Naive thymus-derived CD8-positive, alpha-beta T cell (primary cell): ENCODE data around the gene ABCG1. TPM values are rescaled to one million over a fixed set of nuclear protein-coding genes. Genes with fewer than 3 reads are reported as not detected.

ENCODE experiments used
- ATAC-seq, 2 donors: fragments of 150-1000 bp; cut with Tn5 transposase in 1 of 2; sonication (Bioruptor Pico), chemical (Tn5 transposase) in 1 of 2; 1 replicate in 1 of 2; 2 replicates in 1 of 2; pipeline ENCODE4 v1.10.0; 2021; ENCODE audit warnings: mild to moderate bottlenecking in 2 of 2, moderate library complexity in 2 of 2
- POLR2A ChIA-PET: fragments of 350-600 bp; sonication (Branson Sonifier 250); formaldehyde crosslinking; loops from one replicate; lab custom pipeline; 2021; ENCODE audit warnings: antibody characterized with exemption; lab: Charles Lee
- DNase-seq, 10 donors: peaks; one replicate each; pipeline versions ENCODE4 v3.0.0 to v3.0.0-alpha.2; 2020 to 2022
- H3K27ac Mint-ChIP-seq, 10 donors: one replicate each; pipeline ENCODE4 v1.8.0; 2020 to 2022; ENCODE audit warnings: mild to moderate bottlenecking in 10 of 10, mixed read lengths in 10 of 10, moderate library complexity in 4 of 10, inconsistent platforms in 1 of 10
- H3K27me3 Mint-ChIP-seq, 5 donors: one replicate each; pipeline ENCODE4 v1.8.0; 2021 to 2022; ENCODE audit warnings: mixed read lengths in 5 of 5
- H3K36me3 Mint-ChIP-seq, 3 donors: one replicate each; pipeline ENCODE4 v1.8.0; 2020 to 2022; ENCODE audit warnings: mixed read lengths in 3 of 3, mild to moderate bottlenecking in 2 of 3, inconsistent platforms in 1 of 3
- H3K4me1 Mint-ChIP-seq, 4 donors: one replicate each; pipeline ENCODE4 v1.8.0; 2021 to 2022; ENCODE audit warnings: mixed read lengths in 4 of 4
- H3K4me3 Mint-ChIP-seq, 10 donors: one replicate each; pipeline ENCODE4 v1.8.0; 2020 to 2022; ENCODE audit warnings: mild to moderate bottlenecking in 10 of 10, mixed read lengths in 10 of 10, moderate library complexity in 6 of 10, inconsistent platforms in 1 of 10
- H3K9me3 Mint-ChIP-seq, 9 donors: one replicate each; pipeline ENCODE4 v1.8.0; 2020 to 2022; ENCODE audit warnings: mixed read lengths in 9 of 9, mild to moderate bottlenecking in 3 of 9, inconsistent platforms in 1 of 9, moderate library complexity in 1 of 9
- polyA plus RNA-seq, 3 donors: library from polyadenylated mRNA; unstranded; fragments of 300-500 nt; fragmentation: Illumina TruSeq; gene quantifications; one replicate each; pipeline ENCODE4 v1.2.3, GENCODE V29; 2021
- total RNA-seq, 8 experiments: library from RNA in 2 of 8; stranded (reverse) in 2 of 8; gene quantifications; one replicate each; pipeline ENCODE4 v1.2.3 and lab custom pipeline; 2021 to 2026

ABCG1 gene
- total and polyA plus RNA-seq, 5 experiments from 2014 or later, result 0.93 to 17.5 (median 11.2) TPM

DNA sequence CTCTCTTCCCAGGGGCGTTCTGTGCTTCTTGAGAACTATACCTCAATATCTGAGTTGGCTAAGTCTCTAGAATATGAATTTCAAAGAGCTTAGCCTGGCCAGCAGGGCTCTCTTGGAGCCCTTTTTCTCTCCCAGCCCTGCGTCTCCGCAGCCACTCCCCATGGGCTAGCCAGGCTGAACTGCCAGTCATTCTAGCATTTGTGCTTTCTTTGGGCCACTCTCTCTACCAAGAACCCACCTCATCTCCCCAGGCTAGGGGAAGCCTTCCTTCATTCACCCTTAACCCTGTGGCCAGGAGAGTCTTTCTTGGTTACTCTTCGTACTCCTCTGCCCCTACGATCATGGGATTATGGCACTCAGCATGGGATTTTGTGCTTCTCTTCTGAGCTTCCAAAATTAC, 18.2 kb downstream of the ABCG1 start:
- DNase-seq, result no peak
- Mint-ChIP-seq H3K27me3 (no peaks in the 10 kb centered on the region), H3K9me3 (no peaks in the 10 kb centered on the region), H3K4me1 (peaks cover 34 to 84% (median 77%) of the 10 kb centered on the region in 4 donors), H3K36me3 (no peaks in the 10 kb centered on the region), H3K4me3 (peak overlapping the region; percentile 40 to 85 (median 76)), H3K27ac (peak overlapping the region; percentile 75 to 98 (median 97))
- POLR2A ChIA-PET, result interaction anchor here (0.7 to 9.8 kb wide), 5 partner anchors 15 to 47 kb away, joined by 3 to 94 read pairs (median 3); no protein-coding TSS in a partner anchor
- ATAC-seq, result no peak

DNA sequence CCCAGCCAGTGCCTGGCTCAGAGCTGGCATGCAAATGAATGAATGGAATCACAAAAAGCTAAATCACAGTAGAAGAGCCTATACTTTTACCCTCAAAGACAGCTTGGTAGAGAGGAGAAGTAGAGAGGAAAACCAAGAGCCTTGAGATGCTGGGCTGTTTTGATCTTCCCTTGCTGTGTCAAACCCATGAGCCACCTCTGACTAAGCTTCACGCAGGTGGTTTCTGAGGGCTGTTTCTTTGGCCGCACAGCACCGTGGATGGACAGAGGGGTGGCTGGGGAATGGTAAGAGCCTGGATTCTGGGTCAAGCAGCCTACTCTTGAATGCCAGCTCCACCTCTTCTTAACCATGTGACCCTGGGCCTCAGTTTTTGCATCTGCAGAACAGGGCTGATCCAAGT, 18.6 kb downstream of the ABCG1 start:
- Mint-ChIP-seq H3K9me3 (no peaks in the 10 kb centered on the region), H3K27ac (peak overlapping the region; percentile 4 to 98 (median 97)), H3K27me3 (no peaks in the 10 kb centered on the region), H3K4me1 (peaks cover 34 to 84% (median 77%) of the 10 kb centered on the region in 4 donors), H3K36me3 (no peaks in the 10 kb centered on the region), H3K4me3 (peak overlapping the region; percentile 40 to 85 (median 76))
- DNase-seq (peak in 2 of 10 donors; percentile 35 to 36), ATAC-seq (no peak)
- POLR2A ChIA-PET, result interaction anchor here (1.2 to 9.8 kb wide), 4 partner anchors 9 to 48 kb away, joined by 3 to 94 read pairs (median 6); no protein-coding TSS in a partner anchor

DNA sequence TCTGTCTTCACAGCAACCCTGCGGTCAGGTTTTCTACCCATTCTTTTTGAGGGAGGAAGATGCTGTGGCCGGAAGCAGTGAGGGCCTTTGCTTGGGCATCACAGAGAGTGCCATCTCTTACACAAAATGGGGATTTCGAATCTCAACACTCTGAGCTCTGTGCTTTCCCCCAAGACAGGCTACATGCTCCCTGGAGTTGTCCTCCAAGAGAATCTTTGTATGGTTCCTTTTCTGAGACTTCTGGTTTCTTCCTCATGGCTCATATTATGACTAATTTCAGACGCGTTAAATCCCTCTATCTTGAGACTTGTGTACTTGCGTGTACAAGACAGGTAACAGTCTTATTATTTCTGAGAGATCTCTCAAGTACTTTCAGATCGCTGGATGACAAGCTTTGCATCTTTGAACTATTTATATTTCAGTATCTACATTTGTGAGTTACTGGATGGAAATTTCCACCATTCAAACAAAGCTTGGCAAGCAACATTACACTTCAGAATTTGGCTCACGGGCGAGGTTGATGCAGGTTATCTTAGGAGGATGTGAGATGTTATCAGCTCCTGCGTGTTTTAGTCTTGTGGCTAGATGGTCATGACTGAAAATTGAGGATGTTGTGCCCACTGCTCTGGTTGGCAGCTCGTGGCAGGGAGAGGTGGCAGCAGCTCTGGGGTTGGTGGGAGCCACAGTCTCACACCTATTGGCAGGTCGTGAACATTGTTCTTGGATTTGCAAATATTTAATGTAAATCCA, 19.4 kb downstream of the ABCG1 start:
- H3K9me3 Mint-ChIP-seq, result no peaks in the 10 kb centered on the region
- H3K27me3 Mint-ChIP-seq, result no peaks in the 10 kb centered on the region
- peak overlapping the region; percentile 65 to 98 (median 95) for H3K27ac Mint-ChIP-seq
- H3K4me1 Mint-ChIP-seq, result peaks cover 34 to 82% (median 73%) of the 10 kb centered on the region in 4 donors
- H3K36me3 Mint-ChIP-seq, result no peaks in the 10 kb centered on the region
- ATAC-seq, result peak; percentile 33 to 55
- H3K4me3 Mint-ChIP-seq, result peak overlapping the region; percentile 19 to 84 (median 68)
- POLR2A ChIA-PET, result interaction anchor here (0.7 to 9.8 kb wide), 5 partner anchors 10 to 230 kb away, joined by 3 to 94 read pairs (median 8); partner anchors contain the start of gene ABCG1
- peak in 8 of 10 donors; percentile 50 to 79 (median 70) for DNase-seq

DNA sequence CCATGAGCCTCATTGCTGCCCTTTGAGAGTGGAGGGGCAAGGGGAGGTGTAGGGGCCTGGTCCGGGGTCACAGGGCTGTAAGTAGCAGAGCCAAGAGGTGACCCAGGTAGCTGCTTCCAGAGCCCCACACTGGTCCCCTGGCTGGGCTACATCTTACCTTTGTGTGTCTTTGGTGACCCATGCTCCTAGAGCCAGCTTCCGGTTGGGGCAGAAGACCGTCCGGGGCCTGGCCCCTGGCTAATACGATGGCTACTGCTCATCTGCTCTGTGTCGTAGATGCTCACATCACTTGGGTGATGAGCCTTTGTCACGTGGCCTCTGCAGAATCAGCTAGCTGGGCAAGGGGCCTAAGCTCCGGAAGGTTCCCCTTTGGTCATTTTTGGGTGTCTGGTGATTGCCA, 20.6 kb downstream of the ABCG1 start:
- ATAC-seq (no peak), DNase-seq (no peak)
- Mint-ChIP-seq H3K27me3 (no peaks in the 10 kb centered on the region), H3K9me3 (no peaks in the 10 kb centered on the region), H3K4me1 (peaks cover 30 to 78% (median 64%) of the 10 kb centered on the region in 4 donors), H3K4me3 (no peak overlapping the region), H3K27ac (peak overlapping the region in 3 of 10 donors; percentile 33 to 76 (median 43)), H3K36me3 (no peaks in the 10 kb centered on the region)
- POLR2A ChIA-PET, result interaction anchor here (0.6 to 9.8 kb wide), 4 partner anchors 11 to 58 kb away, joined by 3 to 94 read pairs (median 11); partner anchors contain the start of gene ABCG1

DNA sequence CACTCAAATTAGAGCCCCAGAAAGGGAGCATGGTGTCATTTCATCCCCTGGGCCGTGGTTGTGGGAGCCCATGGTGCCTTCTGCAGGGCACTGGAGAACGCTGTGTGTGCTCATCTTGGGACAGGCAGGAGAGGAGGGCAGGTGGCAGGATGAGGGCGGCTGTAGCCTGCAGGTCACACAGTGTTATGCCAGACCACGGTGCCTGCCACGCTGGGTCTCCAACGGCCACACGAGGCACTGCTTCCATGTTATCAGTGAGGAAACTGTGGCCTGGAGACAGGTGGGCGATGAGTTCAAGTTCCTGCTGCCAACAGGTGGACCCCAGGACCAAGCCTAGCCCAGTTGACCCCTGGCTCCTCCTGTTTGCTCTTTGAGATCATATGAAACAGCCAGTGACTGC, 21.0 kb downstream of the ABCG1 start:
- DNase-seq, result no peak
- POLR2A ChIA-PET, result interaction anchor here (2.2 to 9.8 kb wide), 2 partner anchors 12 to 50 kb away, joined by 8 to 94 read pairs; no protein-coding TSS in a partner anchor
- H3K4me1 Mint-ChIP-seq, result peaks cover 30 to 76% (median 61%) of the 10 kb centered on the region in 4 donors
- peak overlapping the region in 3 of 10 donors; percentile 33 to 76 (median 43) for H3K27ac Mint-ChIP-seq
- no peak for ATAC-seq
- H3K4me3 Mint-ChIP-seq, result peak overlapping the region in 1 of 10 donors; percentile 20
- no peaks in the 10 kb centered on the region for H3K27me3 Mint-ChIP-seq
- H3K9me3 Mint-ChIP-seq, result no peaks in the 10 kb centered on the region
- H3K36me3 Mint-ChIP-seq, result no peaks in the 10 kb centered on the region

DNA sequence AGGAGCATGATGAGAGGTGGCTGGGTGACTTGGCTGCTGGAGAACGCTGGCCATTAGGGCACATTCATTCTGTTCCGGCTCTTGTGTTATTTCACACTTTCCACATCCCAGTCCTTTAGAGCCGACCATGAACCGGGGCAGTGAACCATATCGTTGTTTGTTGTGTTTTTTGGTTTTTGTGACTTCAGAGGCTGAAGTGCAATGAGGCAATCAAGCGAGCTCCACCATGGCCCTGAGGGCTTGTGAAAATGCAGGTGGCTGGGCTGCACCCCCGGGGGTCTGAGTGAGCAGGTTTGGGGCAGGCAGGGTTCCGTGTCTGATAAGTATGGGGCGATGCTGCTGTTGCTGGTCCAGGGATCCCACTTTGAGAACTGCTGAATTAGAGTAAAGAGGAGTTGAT, 23.7 kb downstream of the ABCG1 start:
- H3K27me3 Mint-ChIP-seq, result no peaks in the 10 kb centered on the region
- DNase-seq, result no peak
- H3K4me3 Mint-ChIP-seq, result no peak overlapping the region
- H3K4me1 Mint-ChIP-seq, result peaks cover 25 to 65% (median 53%) of the 10 kb centered on the region in 4 donors
- peaks cover 0 to 10% (median under 1%) of the 10 kb centered on the region in 3 donors for H3K36me3 Mint-ChIP-seq
- no peak for ATAC-seq
- POLR2A ChIA-PET, result no interaction called here
- H3K27ac Mint-ChIP-seq, result peak overlapping the region in 2 of 10 donors; percentile 31 to 64
- H3K9me3 Mint-ChIP-seq, result no peaks in the 10 kb centered on the region

DNA sequence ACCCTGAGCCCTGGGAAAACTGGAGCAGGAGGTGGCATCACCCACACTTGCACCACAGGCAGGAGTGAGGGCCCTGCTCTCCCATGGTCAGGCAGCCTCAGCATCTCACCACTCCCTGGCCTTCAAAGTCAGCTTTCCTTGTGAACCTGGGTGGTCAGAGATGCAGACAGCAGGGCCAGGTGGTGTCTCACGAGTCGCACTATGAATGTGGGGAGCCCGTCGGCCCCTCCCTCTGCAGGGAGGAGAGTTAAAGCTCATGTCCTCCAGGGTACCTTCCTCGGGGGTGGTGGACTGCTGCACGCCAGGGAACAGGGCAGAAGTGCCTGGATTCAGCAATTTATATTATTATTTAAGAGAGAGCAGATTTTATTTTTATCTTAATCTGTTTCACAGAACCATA, 24.1 kb downstream of the ABCG1 start:
- POLR2A ChIA-PET, result no interaction called here
- DNase-seq (no peak), ATAC-seq (no peak)
- Mint-ChIP-seq H3K4me1 (peaks cover 28 to 65% (median 53%) of the 10 kb centered on the region in 4 donors), H3K36me3 (peaks cover 0 to 14% (median 5%) of the 10 kb centered on the region in 3 donors), H3K27me3 (no peaks in the 10 kb centered on the region), H3K9me3 (no peaks in the 10 kb centered on the region), H3K4me3 (no peak overlapping the region), H3K27ac (peak overlapping the region in 1 of 10 donors; percentile 31)

DNA sequence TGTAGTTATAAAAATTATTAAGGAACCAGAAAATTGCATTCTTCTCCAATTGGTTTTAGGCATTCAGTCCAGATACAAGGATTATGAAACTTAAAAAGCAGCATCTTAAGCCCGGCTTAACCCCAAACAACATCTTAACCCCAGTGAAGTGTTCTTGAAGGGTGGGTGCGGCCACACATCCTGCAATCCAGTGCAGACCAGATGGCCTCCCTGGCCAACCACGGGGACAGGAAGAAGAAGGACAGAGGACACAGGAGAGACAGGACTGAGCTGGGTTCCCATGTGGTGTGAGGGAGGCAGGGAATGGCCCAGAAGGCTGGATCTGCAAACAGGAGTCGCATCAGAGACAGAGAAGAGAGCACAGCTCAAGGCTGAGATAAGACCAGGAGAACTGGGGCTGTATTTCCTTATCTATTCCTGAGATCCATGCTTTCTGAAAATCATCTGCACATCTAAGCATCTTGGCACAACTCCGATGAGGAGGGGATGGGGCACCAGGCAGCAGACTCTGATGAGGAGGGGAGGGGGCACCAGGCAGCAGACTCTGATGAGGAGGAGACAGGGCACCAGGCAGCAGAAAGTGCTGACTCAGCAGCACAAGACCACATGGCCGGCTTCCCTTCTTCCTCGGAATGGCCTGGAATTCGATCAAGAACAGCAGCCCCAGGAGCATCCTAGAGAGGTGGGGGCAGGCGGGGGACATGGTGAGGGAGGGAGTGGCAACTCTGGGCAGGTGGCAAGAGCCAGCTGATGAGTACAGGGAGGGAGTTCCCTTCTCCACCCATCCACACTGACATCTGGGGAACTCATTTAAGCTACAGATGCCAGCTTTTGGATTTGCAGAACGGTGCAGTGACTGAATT, 26.6 kb downstream of the ABCG1 start:
- H3K27me3 Mint-ChIP-seq, result no peaks in the 10 kb centered on the region
- ATAC-seq (no peak), DNase-seq (no peak)
- no peaks in the 10 kb centered on the region for H3K9me3 Mint-ChIP-seq
- peaks cover 25 to 62% (median 55%) of the 10 kb centered on the region in 4 donors for H3K4me1 Mint-ChIP-seq
- POLR2A ChIA-PET, result no interaction called here
- no peak overlapping the region for H3K4me3 Mint-ChIP-seq
- H3K27ac Mint-ChIP-seq, result peak overlapping the region in 5 of 10 donors; percentile 43 to 86 (median 52)
- peaks cover 0 to 18% (median 9%) of the 10 kb centered on the region in 3 donors for H3K36me3 Mint-ChIP-seq

DNA sequence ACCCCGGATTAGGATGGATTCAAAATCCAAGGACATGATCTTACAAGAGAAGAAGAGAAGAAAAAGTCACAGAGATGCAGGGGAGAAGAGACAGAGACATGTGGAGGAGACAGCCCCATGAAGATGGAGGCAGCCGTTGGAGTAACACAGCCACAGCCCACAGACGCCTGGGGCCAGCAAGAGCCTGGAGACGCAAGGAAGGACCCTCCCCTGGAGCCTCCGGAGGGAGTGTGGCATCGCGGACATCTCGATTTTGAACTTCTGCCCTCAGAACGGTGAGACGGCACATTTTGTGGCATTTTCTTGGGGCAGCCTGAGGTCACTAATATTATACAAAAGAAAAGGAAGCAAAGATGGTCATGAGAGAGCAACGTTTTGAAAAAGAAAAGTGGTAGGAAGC, 28.8 kb downstream of the ABCG1 start:
- peaks cover 27 to 67% (median 59%) of the 10 kb centered on the region in 4 donors for H3K4me1 Mint-ChIP-seq
- no peaks in the 10 kb centered on the region for H3K27me3 Mint-ChIP-seq
- H3K27ac Mint-ChIP-seq, result peak overlapping the region in 4 of 10 donors; percentile 1 to 85 (median 27)
- H3K4me3 Mint-ChIP-seq, result no peak overlapping the region
- H3K36me3 Mint-ChIP-seq, result peaks cover 0 to 20% (median 9%) of the 10 kb centered on the region in 3 donors
- DNase-seq, result no peak
- POLR2A ChIA-PET, result no interaction called here
- no peak for ATAC-seq
- H3K9me3 Mint-ChIP-seq, result no peaks in the 10 kb centered on the region

DNA sequence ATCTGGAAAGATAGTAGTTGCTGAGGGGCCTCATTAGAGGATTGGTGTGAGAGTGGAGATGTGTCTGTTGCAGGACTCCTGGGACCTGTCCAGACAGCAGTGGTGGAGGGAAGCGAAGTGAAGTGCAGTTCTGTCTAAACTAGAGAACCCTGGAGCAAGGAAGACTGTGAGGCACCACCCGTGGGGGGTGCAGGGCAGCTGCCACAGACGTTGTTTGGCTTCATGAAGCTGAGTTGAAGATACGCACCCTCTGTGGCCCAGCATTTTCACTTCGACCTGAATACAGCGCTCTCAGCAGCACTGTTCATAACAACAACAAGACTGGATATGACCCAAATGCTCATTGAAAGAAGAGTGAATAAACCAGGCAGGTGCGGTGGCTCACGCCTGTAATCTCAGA, 29.3 kb downstream of the ABCG1 start:
- H3K9me3 Mint-ChIP-seq, result no peaks in the 10 kb centered on the region
- peaks cover 0 to 20% (median 9%) of the 10 kb centered on the region in 3 donors for H3K36me3 Mint-ChIP-seq
- peaks cover 30 to 69% (median 60%) of the 10 kb centered on the region in 4 donors for H3K4me1 Mint-ChIP-seq
- H3K4me3 Mint-ChIP-seq, result peak overlapping the region in 1 of 10 donors; percentile 29
- DNase-seq (no peak), ATAC-seq (no peak)
- peak overlapping the region in 2 of 10 donors; percentile 36 to 85 for H3K27ac Mint-ChIP-seq
- POLR2A ChIA-PET, result interaction anchor here (2.6 kb wide), 1 partner anchor 15 kb away, joined by 9 read pairs; no protein-coding TSS in a partner anchor
- H3K27me3 Mint-ChIP-seq, result no peaks in the 10 kb centered on the region

DNA sequence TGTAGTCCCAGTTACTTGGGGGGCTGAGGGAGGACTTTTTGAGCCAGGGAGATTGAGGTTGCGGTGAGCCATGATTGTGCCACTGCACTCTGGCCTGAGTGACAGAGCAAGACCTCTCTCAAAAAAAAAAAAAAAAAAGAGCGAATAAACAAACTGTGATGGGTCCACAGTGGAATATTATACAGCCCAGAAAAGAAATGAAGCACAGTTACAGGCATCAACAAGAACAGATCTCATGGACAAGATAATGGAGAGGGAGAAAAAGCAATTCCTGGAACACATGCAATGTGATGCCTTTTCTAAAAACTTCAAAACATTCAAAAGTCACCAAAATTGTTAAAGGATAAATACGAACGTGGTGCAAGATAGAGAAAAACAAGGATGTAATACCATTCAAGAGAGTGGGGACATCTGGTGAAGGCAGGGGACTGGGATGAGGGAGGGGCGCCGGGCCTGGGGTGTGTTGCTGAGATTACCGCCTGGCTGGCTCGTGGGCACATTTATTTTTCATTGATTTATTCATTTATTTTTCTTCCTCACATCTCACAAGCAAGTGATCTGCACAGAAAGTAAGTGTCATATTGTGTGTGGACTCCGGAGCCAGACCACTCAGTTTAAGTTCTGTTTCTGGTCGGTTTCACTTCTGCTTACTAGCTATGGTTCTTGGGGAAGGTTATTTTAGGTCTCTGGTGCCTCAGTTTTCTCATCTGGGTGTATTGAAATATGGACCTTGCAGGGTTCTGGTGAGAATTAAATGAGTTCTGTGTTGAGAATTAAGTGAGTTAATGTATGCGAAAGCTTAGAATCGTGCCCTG, 30.1 kb downstream of the ABCG1 start:
- Mint-ChIP-seq H3K27me3 (no peaks in the 10 kb centered on the region), H3K4me3 (peak overlapping the region in 1 of 10 donors; percentile 36), H3K4me1 (peaks cover 37 to 76% (median 66%) of the 10 kb centered on the region in 4 donors), H3K27ac (peak overlapping the region in 6 of 10 donors; percentile 18 to 72 (median 40)), H3K36me3 (peaks cover 0 to 20% (median 9%) of the 10 kb centered on the region in 3 donors), H3K9me3 (no peaks in the 10 kb centered on the region)
- ATAC-seq, result no peak
- POLR2A ChIA-PET, result interaction anchor here (2.6 kb wide), 1 partner anchor 15 kb away, joined by 9 read pairs; no protein-coding TSS in a partner anchor
- DNase-seq, result no peak
